H9 (cell line): ENCODE results near the gene CYTH4. TPM values are rescaled to one million over a fixed set of nuclear protein-coding genes. Genes with fewer than 3 reads are reported as not detected.

Experiments
- DNase-seq: peaks from one replicate; pipeline ENCODE4 v3.0.0-alpha.2; 2017
- H2AFZ ChIP-seq: one replicate; pipeline ENCODE4 v1.6.1; 2013; ENCODE audit warnings: mild to moderate bottlenecking, low read length, control low read depth, moderate library complexity
- H2AK5ac ChIP-seq: 2 replicates; pipeline ENCODE4 v1.6.1; 2013; ENCODE audit warnings: low read length, control low read depth, mixed read lengths; ENCODE audit not compliant: insufficient read length
- H2BK120ac ChIP-seq: one replicate; pipeline ENCODE4 v1.6.1; 2013; ENCODE audit warnings: low read depth, mild to moderate bottlenecking, low read length, control low read depth, inconsistent platforms; ENCODE audit not compliant: poor library complexity, severe bottlenecking
- H2BK12ac ChIP-seq: 2 replicates; pipeline ENCODE4 v1.6.1; 2013; ENCODE audit warnings: low read length, control low read depth, mixed read lengths, low read depth; ENCODE audit not compliant: insufficient read length
- H2BK15ac ChIP-seq: 2 replicates; pipeline ENCODE4 v1.6.1; 2013; ENCODE audit warnings: low read depth, low read length, control low read depth
- H2BK20ac ChIP-seq: one replicate; pipeline ENCODE4 v1.6.1; 2013; ENCODE audit warnings: low read depth, mild to moderate bottlenecking, low read length, control low read depth, inconsistent platforms; ENCODE audit not compliant: poor library complexity, severe bottlenecking
- H2BK5ac ChIP-seq: 2 replicates; pipeline ENCODE4 v1.6.1; 2013; ENCODE audit warnings: low read length, control low read depth, mixed read lengths; ENCODE audit not compliant: insufficient read length
- H3K14ac ChIP-seq: 2 replicates; pipeline ENCODE4 v1.6.1; 2013; ENCODE audit warnings: low read length, control low read depth; ENCODE audit not compliant: insufficient read depth
- H3K18ac ChIP-seq: 2 replicates; pipeline ENCODE4 v1.6.1; 2013; ENCODE audit warnings: low read depth, mild to moderate bottlenecking, mixed read lengths, low read length, control low read depth; ENCODE audit not compliant: insufficient read length
- H3K23ac ChIP-seq: 2 replicates; pipeline ENCODE4 v1.6.1; 2013; ENCODE audit warnings: low read length, control low read depth, mixed read lengths, low read depth; ENCODE audit not compliant: insufficient read length
- H3K23me2 ChIP-seq: 2 replicates; pipeline ENCODE4 v1.6.1; 2013; ENCODE audit warnings: low read depth, mild to moderate bottlenecking, mixed read lengths, low read length, control low read depth; ENCODE audit not compliant: insufficient read length, poor library complexity, severe bottlenecking
- H3K27ac ChIP-seq: 2 replicates; pipeline ENCODE4 v1.5.1; 2013; ENCODE audit warnings: low read length, control low read depth, mixed read lengths, low read depth; ENCODE audit not compliant: insufficient read length
- H3K27me3 ChIP-seq: 2 replicates; pipeline ENCODE4 v1.6.1; 2013; ENCODE audit warnings: low read length, control low read depth, inconsistent platforms; ENCODE audit not compliant: insufficient read depth
- H3K4ac ChIP-seq: 2 replicates; pipeline ENCODE4 v1.6.1; 2013; ENCODE audit warnings: low read depth, mild to moderate bottlenecking, control low read depth, inconsistent platforms, low read length, moderate library complexity
- H3K4me1 ChIP-seq: 2 replicates; pipeline ENCODE4 v1.6.1; 2013; ENCODE audit warnings: low read length, control low read depth, inconsistent platforms; ENCODE audit not compliant: insufficient read depth
- H3K4me2 ChIP-seq: 2 replicates; pipeline ENCODE4 v1.6.1; 2013; ENCODE audit warnings: low read length, control low read depth, mixed read lengths; ENCODE audit not compliant: insufficient read length, insufficient read depth
- H3K56ac ChIP-seq: 2 replicates; pipeline ENCODE4 v1.6.1; 2013; ENCODE audit warnings: low read depth, mild to moderate bottlenecking, mixed read lengths, low read length, control low read depth; ENCODE audit not compliant: insufficient read length
- H3K79me1 ChIP-seq: 2 replicates; pipeline ENCODE4 v1.6.1; 2013; ENCODE audit warnings: low read depth, mild to moderate bottlenecking, moderate library complexity, low read length, control low read depth, inconsistent platforms; ENCODE audit not compliant: insufficient read depth, poor library complexity, severe bottlenecking
- H3K79me2 ChIP-seq: 2 replicates; pipeline ENCODE4 v1.6.1; 2013; ENCODE audit warnings: low read length, control low read depth, inconsistent platforms; ENCODE audit not compliant: insufficient read depth
- H3K9ac ChIP-seq: 2 replicates; pipeline ENCODE4 v1.6.1; 2013; ENCODE audit warnings: low read length, control low read depth, mixed read lengths; ENCODE audit not compliant: insufficient read length; ENCODE audit errors: extremely low read depth
- H3K9me3 ChIP-seq: one replicate; pipeline ENCODE4 v1.6.1; 2013; ENCODE audit warnings: low read depth, low read length, inconsistent platforms; ENCODE audit not compliant: control insufficient read depth
- H3T11ph ChIP-seq: one replicate; pipeline ENCODE4 v1.6.1; 2013; ENCODE audit warnings: mild to moderate bottlenecking, low read length, control low read depth, inconsistent platforms
- H4K20me1 ChIP-seq: one replicate; pipeline ENCODE4 v1.6.1; 2013; ENCODE audit not compliant: control insufficient read depth, insufficient read length, insufficient read depth
- H4K5ac ChIP-seq: 2 replicates; pipeline ENCODE4 v1.6.1; 2013; ENCODE audit warnings: low read depth, mild to moderate bottlenecking, mixed read lengths, low read length, control low read depth; ENCODE audit not compliant: insufficient read length
- H4K8ac ChIP-seq: replicated peaks from 2 replicates; pipeline ENCODE4 v1.6.1; 2013; ENCODE audit warnings: low read length, control low read depth, mixed read lengths, low read depth; ENCODE audit not compliant: insufficient read length
- H4K91ac ChIP-seq: 2 replicates; pipeline ENCODE4 v1.6.1; 2013; ENCODE audit warnings: low read depth, mild to moderate bottlenecking, moderate library complexity, mixed read lengths, low read length, control low read depth; ENCODE audit not compliant: insufficient read length
- H3K27ac Mint-ChIP-seq, 3 experiments: 2 replicates in 2 of 3; 3 replicates in 1 of 3; pipeline ENCODE4 v1.8.0; 2020 to 2021; ENCODE audit warnings: mixed read lengths in 3 of 3, mild to moderate bottlenecking in 1 of 3, moderate library complexity in 1 of 3
- H3K27me3 Mint-ChIP-seq: 2 replicates; pipeline ENCODE4 v1.8.0; 2021; ENCODE audit warnings: low read depth, mild to moderate bottlenecking, moderate library complexity, mixed read lengths
- H3K36me3 Mint-ChIP-seq, 3 experiments: 2 replicates in 2 of 3; 3 replicates in 1 of 3; pipeline ENCODE4 v1.8.0; 2020 to 2021; ENCODE audit warnings: low read depth in 3 of 3, mixed read lengths in 3 of 3; ENCODE audit not compliant: insufficient read depth in 1 of 3
- H3K4me1 Mint-ChIP-seq, 2 experiments: 2 replicates each; pipeline ENCODE4 v1.8.0; 2020; ENCODE audit warnings: mixed read lengths in 2 of 2
- H3K4me3 Mint-ChIP-seq, 2 experiments: 2 replicates in 1 of 2; 3 replicates in 1 of 2; pipeline ENCODE4 v1.8.0; 2020 to 2021; ENCODE audit warnings: mild to moderate bottlenecking in 2 of 2, mixed read lengths in 2 of 2, moderate library complexity in 1 of 2
- H3K9me3 Mint-ChIP-seq, 2 experiments: 2 replicates in 1 of 2; 3 replicates in 1 of 2; pipeline ENCODE4 v1.8.0; 2020; ENCODE audit warnings: mild to moderate bottlenecking in 2 of 2, mixed read lengths in 2 of 2, moderate library complexity in 1 of 2
- CTCF ChIP-seq: fragments of 200-600 bp; sonication (generic); conservative IDR thresholded peaks from 3 replicates; pipeline ENCODE4 v1.8.0; 2021; ENCODE audit warnings: antibody characterized with exemption, mild to moderate bottlenecking
- WGBS: extraction: QIAGEN DNeasy Blood & Tissue Kit; methylation state at CpG from one replicate; pipeline ENCODE4 v1.1.7; 2013; ENCODE audit warnings: missing lambda C conversion rate, low lambda C conversion rate, mixed read lengths; ENCODE audit not compliant: insufficient read length; ENCODE audit errors: extremely low coverage; 5-methylcytosine and 5-hydroxymethylcytosine counted together
- total RNA-seq: library from RNA; stranded (reverse); gene quantifications from 2 replicates; pipeline ENCODE4 v1.2.1, GENCODE V29; 2021

The CYTH4 gene
- total RNA-seq, 1 experiment from 2014 or later = not detected

- peak overlapping the region in 1 of 2 experiments; percentile 87; a peak in 2 of 5 replicates for H3K4me3 Mint-ChIP-seq
- no CpG with 5 or more reads among the region's 7 CpGs for WGBS
Observed at GRCh38 chr22:37335806-37336199, 53.5 kb downstream of the CYTH4 start.

More at GRCh38 chr22:37335806-37336199, 53.5 kb downstream of the CYTH4 start:
- Mint-ChIP-seq H3K4me1 (peaks cover 20 to 55% of the 10 kb centered on the region in 2 experiments), H3K27me3 (peaks cover 76% of the 10 kb centered on the region), H3K36me3 (no peaks in the 10 kb centered on the region), H3K9me3 (no peaks in the 10 kb centered on the region), H3K27ac (0 out of 7 replicates have a peak overlapping the region, but pooled peaks of 1 of the 3 experiments have one; percentile 9)
- no peak overlapping the region for H3K56ac ChIP-seq
- TF ChIP-seq CTCF = no peak
- no peak overlapping the region for H2BK15ac ChIP-seq
- no peak overlapping the region; the same call in 1 of the 2 replicates for H3K14ac ChIP-seq
- peaks cover 3% of the 10 kb centered on the region; the same call in 1 of the 2 replicates for H3K27me3 ChIP-seq
- no peak overlapping the region for H3K9ac ChIP-seq
- no peak overlapping the region for H2BK12ac ChIP-seq
- no peaks in the 10 kb centered on the region for H3K79me2 ChIP-seq
- no peak overlapping the region for H3K23ac ChIP-seq
- peak overlapping the region; percentile 69 for H3K4me2 ChIP-seq
- H2AK5ac ChIP-seq = no peak overlapping the region
- no peaks in the 10 kb centered on the region for H3K79me1 ChIP-seq
- no peaks in the 10 kb centered on the region for H4K20me1 ChIP-seq
- no peaks in the 10 kb centered on the region for H3K4me1 ChIP-seq
- no peak overlapping the region for H4K5ac ChIP-seq
- no peak overlapping the region for H3K27ac ChIP-seq
- H3K4ac ChIP-seq = no peak overlapping the region
- no peak overlapping the region for H2BK20ac ChIP-seq
- H2AFZ ChIP-seq = no peak overlapping the region
- no peak overlapping the region for H4K8ac ChIP-seq
- H3K9me3 ChIP-seq = no peaks in the 10 kb centered on the region
- peaks cover 10% of the 10 kb centered on the region for H3K23me2 ChIP-seq
- no peak overlapping the region for H2BK120ac ChIP-seq
- no peak overlapping the region for H3K18ac ChIP-seq
- no peak overlapping the region for H4K91ac ChIP-seq
- no peak for DNase-seq
- no peak overlapping the region for H2BK5ac ChIP-seq
- no peak overlapping the region for H3T11ph ChIP-seq
